MG63 (cell line): ENCODE results near the gene LYRM4. TPM values are rescaled to one million over a fixed set of nuclear protein-coding genes. Genes with fewer than 3 reads are reported as not detected.

ENCODE experiments used
- DNase-seq: peaks from one replicate; pipeline ENCODE4 v3.0.0-alpha.2; 2020
- H3K27me3 ChIP-seq: fragments of 250-450 bp; sonication (Bioruptor Pico); 2 replicates; pipeline ENCODE4 v1.5.1; 2020; ENCODE audit warnings: mild to moderate bottlenecking, moderate library complexity
- H3K36me3 ChIP-seq: fragments of 250-450 bp; sonication (Bioruptor Pico); 2 replicates; pipeline ENCODE4 v1.5.1; 2020; ENCODE audit warnings: mild to moderate bottlenecking, moderate library complexity
- H3K4me3 ChIP-seq: fragments of 250-450 bp; sonication (Bioruptor Pico); 2 replicates; pipeline ENCODE4 v1.5.1; 2020; ENCODE audit warnings: mild to moderate bottlenecking, moderate library complexity
- H3K9me3 ChIP-seq: fragments of 250-450 bp; sonication (Bioruptor Pico); 2 replicates; pipeline ENCODE4 v1.5.1; 2020; ENCODE audit warnings: mild to moderate bottlenecking, moderate library complexity
- total RNA-seq: library from RNA; depleted of rRNA; stranded (reverse); fragments of >200 nt; shearing (Covaris generic); gene quantifications from 2 replicates; pipeline ENCODE4 v1.2.3, GENCODE V29; 2014; ENCODE audit warnings: low replicate concordance

Gene LYRM4
- total RNA-seq, 1 experiment from 2014 or later, result 35.0 TPM

DNA sequence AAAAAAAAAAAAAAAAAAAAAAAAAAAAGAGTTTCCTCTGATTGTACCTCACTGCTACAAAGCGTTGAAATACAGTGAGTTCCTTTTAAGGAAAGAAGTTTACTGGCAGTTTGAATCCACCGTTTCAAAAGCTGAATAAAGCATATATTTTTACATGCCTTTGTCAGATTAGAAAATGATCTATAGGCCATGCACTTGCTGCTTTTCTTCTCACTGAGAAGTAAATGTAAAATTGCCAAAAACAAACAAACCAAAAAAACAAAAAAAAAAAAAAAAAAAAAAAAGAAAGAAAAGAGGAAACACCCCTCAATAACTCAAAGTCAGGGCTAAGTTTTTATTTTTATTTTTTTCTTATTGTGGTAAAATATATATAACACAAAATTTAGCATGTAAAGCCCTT is 81.9 kb downstream of the LYRM4 start:
- DNase-seq, result no peak
- Histone ChIP-seq H3K27me3 (no peaks in the 10 kb centered on the region), H3K4me3 (no peak overlapping the region), H3K9me3 (no peaks in the 10 kb centered on the region), H3K36me3 (no peaks in the 10 kb centered on the region)

- H3K36me3 ChIP-seq, result no peaks in the 10 kb centered on the region
- no peaks in the 10 kb centered on the region for H3K9me3 ChIP-seq
- no peak overlapping the region for H3K4me3 ChIP-seq
- no peaks in the 10 kb centered on the region for H3K27me3 ChIP-seq
- no peak for DNase-seq
These were observed 85.1 kb downstream of the LYRM4 start for GRCh38 chr6:5175635-5176034.

DNA sequence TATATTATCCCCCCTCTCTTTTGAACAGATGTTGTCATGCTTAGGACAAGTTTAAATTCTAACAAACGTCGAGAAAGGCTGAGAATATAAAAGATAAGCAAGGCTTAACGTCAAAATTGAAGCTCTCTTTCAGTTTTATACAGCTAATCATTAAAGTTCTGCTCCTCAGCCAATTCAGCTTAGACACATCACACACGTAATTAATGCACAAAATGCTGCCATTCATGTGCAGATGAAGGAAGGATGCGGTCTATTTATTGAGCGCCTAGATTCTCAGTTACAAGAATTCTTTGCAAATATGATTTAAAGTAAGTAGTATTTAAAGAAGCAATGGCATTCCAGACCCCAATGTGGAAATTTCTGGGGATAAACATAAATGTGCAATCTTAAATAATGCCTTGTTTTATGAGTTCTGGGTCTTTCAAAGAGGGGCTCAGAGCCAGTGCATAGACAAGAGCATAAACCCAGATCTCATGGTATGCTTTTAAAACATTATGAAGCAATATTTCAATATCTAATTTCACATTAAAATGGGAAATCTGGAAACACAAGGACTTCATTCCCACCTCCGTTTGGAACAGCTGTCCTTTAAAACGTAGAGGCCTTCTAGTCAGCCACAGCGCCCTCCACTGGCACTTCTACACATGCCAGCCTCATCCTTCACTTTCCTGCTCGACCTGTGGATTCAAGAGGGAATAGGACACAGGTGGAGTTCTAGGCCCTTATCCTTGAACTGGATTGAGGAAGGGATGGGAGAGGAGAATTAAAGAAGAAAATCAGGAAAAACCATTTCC is 85.8 kb downstream of the LYRM4 start:
- H3K36me3 ChIP-seq, result no peaks in the 10 kb centered on the region
- no peak for DNase-seq
- H3K27me3 ChIP-seq, result no peaks in the 10 kb centered on the region
- no peak overlapping the region for H3K4me3 ChIP-seq
- H3K9me3 ChIP-seq, result no peaks in the 10 kb centered on the region

GRCh38 chr6:5174244-5174643 is 86.5 kb downstream of the LYRM4 start:
- no peaks in the 10 kb centered on the region for H3K36me3 ChIP-seq
- DNase-seq, result no peak
- H3K27me3 ChIP-seq, result no peaks in the 10 kb centered on the region
- H3K4me3 ChIP-seq, result no peak overlapping the region
- H3K9me3 ChIP-seq, result no peaks in the 10 kb centered on the region

DNA sequence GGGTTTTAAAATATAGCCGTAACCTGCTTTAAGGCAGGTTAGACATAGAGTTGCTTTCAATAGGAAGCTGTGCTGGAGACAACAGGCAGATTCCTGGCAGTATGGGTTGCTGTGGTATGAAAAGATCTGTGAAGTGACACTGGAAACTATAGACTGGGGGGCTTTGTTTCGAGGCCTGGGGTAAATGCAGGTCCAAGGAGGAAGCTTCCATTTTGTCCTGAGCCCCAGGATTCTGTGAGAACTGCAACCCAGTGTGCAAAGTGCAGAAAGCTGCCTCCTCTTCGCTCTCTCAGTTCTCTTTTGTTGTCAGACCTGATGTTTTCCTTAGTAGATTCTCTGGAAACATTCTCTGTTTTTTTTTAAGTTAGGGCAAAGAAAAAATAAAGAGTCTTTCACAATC is 86.9 kb downstream of the LYRM4 start:
- Histone ChIP-seq H3K36me3 (no peaks in the 10 kb centered on the region), H3K9me3 (no peaks in the 10 kb centered on the region), H3K27me3 (no peaks in the 10 kb centered on the region), H3K4me3 (no peak overlapping the region)
- no peak for DNase-seq

- no peak for DNase-seq
- Histone ChIP-seq H3K36me3 (no peaks in the 10 kb centered on the region), H3K27me3 (no peaks in the 10 kb centered on the region), H3K4me3 (no peak overlapping the region), H3K9me3 (no peaks in the 10 kb centered on the region)
These were observed 87.8 kb downstream of the LYRM4 start for GRCh38 chr6:5172897-5173474.

DNA sequence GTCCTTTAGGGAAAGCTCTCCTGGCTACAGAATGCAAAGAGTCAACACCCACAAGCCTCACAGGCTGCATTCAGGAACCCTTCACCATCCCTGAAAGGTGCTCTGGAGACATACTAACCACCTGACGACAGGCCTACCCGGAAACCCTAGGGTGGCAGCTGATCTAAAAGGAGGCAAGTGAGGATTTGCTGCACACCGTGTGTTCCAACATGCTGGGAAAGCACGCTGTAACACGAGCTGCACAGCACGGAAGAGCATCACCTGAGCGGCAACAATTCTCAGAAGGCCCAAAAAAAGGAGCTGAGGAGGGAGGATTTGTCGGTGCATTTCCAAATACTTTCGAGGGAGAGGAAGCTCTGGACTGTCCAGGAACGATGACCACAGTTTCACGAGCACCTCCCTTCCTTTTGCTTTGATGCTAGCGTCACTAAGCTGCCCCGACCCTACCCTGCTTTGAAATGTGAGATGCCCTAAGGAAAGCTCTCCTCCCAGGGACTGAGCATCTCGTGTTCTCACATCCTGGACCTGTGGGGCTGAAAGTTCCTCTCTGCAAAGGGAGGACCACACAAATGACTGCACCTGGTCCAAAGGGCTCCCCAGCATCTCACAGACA is 88.6 kb downstream of the LYRM4 start:
- Histone ChIP-seq H3K9me3 (no peaks in the 10 kb centered on the region), H3K36me3 (no peaks in the 10 kb centered on the region), H3K4me3 (no peak overlapping the region), H3K27me3 (no peaks in the 10 kb centered on the region)
- DNase-seq, result no peak

GRCh38 chr6:5167501-5167900 is 93.2 kb downstream of the LYRM4 start:
- H3K4me3 ChIP-seq, result no peak overlapping the region
- H3K9me3 ChIP-seq, result no peaks in the 10 kb centered on the region

DNA sequence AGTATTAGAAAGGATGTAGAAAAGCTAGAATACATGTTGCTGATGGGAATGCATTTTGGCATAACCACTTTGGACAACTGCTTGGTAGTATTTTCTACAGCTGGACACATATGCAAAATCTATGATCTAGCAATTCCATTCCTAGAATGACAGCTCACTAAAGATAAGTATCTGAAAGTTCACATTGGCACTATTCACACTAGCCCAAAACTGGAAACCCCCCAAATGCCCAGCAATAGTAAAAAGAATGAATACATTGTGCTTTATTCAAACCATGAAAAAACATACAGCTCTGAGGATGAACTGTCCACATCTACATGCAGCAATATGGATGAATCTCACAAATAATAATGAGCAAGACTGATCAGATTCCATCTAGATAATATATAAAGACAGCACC is 96.7 kb downstream of the LYRM4 start:
- Histone ChIP-seq H3K4me3 (no peak overlapping the region), H3K9me3 (no peaks in the 10 kb centered on the region), H3K36me3 (no peaks in the 10 kb centered on the region), H3K27me3 (no peaks in the 10 kb centered on the region)
- DNase-seq, result no peak

More at GRCh38 chr6:5167501-5167900, 93.2 kb downstream of the LYRM4 start:
- DNase-seq, result no peak
- no peaks in the 10 kb centered on the region for H3K27me3 ChIP-seq
- H3K36me3 ChIP-seq, result no peaks in the 10 kb centered on the region

DNA sequence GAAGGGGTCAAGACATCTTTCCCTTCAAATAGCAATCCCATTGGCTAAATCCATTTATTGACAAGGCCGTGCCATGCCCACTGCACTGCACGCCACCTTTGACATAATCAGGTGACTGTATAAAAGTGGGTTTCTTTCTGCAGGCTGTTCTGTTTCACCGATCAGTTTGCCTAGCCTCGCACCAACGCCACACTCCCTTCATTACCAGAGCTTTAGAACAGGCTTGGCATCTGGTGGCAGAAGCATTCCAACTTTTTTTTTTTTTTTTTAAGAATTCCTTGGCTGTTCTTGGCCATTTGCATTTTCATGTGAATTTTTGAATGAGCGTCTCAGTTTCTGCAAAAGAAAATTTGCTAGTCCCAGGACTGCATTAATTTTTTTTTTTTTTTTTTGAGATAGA is 97.5 kb downstream of the LYRM4 start:
- no peak for DNase-seq
- Histone ChIP-seq H3K9me3 (no peaks in the 10 kb centered on the region), H3K36me3 (no peaks in the 10 kb centered on the region), H3K4me3 (no peak overlapping the region), H3K27me3 (no peaks in the 10 kb centered on the region)

DNA sequence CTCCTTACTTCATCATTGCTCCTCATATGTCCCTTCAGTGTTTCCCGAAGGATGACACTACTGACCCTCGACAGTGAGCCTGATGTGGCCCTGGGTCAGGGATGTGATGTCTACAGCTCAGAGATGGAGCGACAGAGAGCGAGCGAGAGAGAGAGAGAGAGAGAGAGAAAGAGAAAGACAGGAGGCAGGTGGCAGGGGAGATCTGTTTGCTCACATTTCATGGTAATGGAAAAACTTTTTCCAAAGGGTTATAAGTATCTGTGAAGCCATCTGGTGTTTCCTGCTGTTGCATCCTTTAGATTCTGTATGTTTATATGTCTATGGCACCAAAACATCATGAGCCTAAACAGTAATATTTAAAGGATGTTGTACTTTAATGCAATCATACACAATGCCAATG is 98.4 kb downstream of the LYRM4 start:
- H3K9me3 ChIP-seq, result no peaks in the 10 kb centered on the region
- DNase-seq, result no peak
- no peak overlapping the region for H3K4me3 ChIP-seq
- H3K27me3 ChIP-seq, result no peaks in the 10 kb centered on the region
- H3K36me3 ChIP-seq, result no peaks in the 10 kb centered on the region

DNA sequence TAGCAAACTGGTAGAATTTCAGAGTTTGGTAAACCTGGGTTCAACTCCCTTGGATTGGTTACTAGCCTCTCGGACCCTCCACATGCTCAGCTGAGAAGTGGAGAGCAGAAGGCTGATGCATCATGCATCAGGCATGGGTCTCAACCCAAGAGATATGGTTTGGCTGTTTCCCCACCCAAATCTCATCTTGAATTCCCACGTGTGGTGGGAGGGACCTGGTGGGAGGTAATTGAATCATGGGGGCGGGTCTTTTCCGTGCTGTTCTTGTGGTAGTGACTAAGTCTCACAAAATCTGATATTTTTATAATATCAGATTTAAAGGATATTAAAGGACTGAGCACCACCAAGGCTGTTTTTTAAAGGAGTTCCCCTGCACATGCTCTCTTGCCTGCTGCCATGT is 100.5 kb downstream of the LYRM4 start:
- H3K4me3 ChIP-seq, result no peak overlapping the region
- H3K9me3 ChIP-seq, result no peaks in the 10 kb centered on the region
- H3K36me3 ChIP-seq, result no peaks in the 10 kb centered on the region
- no peak for DNase-seq
- no peaks in the 10 kb centered on the region for H3K27me3 ChIP-seq

DNA sequence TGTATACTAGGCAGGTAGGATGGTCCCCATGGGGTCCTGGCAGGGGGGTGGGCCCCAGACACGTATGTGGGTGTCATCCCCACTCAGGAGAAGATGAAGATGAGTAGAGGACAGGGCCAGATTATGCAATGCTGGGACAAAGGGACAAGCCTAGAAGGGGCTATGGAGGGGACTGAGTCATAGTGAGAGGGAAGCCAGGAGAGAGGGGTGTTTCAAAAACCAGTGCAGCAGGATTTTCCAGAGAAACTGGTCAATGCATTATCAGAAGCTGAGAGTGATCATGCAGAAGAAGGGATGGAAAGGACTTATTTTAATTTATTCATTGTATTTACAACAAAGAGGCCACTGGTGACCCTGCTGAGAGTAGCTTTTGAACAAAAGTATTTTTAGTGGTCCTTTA is 101.6 kb downstream of the LYRM4 start:
- no peak for DNase-seq
- Histone ChIP-seq H3K27me3 (no peaks in the 10 kb centered on the region), H3K4me3 (no peak overlapping the region), H3K36me3 (no peaks in the 10 kb centered on the region), H3K9me3 (no peaks in the 10 kb centered on the region)

DNA sequence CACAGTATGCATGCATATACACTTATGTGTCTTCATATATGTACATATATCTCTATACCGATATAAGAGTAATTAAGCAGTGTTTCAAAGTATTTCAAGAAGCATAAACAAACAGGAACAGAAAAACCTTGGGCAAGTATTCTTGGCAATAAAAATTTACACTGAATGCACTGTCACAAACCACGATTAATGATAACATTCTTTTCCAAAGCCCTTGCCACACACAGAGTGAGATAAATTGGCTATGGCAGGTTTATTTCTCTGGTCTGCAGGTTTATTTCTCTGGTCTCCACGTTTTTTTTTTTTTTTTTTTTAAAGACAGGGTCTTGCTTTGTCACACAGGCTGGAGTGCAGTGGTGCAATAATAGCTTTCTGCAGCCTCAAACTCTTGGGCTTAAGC is 102.6 kb downstream of the LYRM4 start:
- Histone ChIP-seq H3K36me3 (no peaks in the 10 kb centered on the region), H3K9me3 (no peaks in the 10 kb centered on the region), H3K4me3 (no peak overlapping the region), H3K27me3 (no peaks in the 10 kb centered on the region)
- DNase-seq, result no peak

DNA sequence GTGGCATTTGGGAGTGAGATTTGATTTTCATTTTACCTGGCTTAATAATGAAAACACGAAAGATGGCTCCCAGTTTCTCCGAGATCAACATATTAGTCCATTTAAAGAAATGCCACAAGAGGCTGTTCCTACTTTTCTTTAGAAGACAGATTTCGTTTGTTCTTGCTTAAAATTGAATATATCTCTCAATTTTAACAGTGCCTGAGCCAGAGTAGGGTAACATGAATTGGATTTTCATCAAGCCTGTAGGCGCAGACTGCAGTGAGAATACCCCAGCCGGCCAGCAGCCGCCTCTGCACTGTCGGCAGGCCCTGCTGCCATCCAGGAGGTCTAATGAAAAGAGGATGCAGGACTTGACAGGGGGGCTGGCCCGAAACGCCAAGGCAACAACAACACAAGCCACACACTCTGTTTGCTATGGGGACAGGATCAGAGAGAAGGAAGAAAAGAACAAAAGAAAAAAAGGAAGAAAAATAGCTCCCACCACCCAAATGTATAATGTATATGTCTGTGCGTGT is 103.1 kb downstream of the LYRM4 start:
- Histone ChIP-seq H3K36me3 (no peaks in the 10 kb centered on the region), H3K9me3 (no peaks in the 10 kb centered on the region), H3K4me3 (no peak overlapping the region), H3K27me3 (no peaks in the 10 kb centered on the region)
- no peak for DNase-seq

DNA sequence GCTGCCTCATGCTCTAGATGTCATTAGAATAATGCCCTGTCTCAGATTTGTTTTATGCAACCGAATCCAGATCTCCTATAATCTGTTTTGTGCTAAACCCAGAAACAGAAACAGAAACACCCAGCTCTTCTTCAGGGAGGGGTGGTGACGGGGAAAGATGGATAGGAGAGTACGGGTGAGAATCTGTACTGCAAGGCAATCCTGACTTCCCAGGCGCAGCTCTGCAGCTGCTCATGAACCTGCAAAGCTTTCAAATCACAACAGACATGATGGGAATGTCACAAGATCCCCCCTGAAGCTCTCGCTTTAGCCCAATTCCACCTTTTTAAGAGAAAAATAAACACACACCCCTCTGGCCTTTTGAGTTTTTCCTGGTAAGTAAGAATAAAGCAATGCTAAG is 104.1 kb downstream of the LYRM4 start:
- H3K27me3 ChIP-seq, result no peaks in the 10 kb centered on the region
- H3K9me3 ChIP-seq, result no peaks in the 10 kb centered on the region
- no peaks in the 10 kb centered on the region for H3K36me3 ChIP-seq
- no peak for DNase-seq
- no peak overlapping the region for H3K4me3 ChIP-seq

DNA sequence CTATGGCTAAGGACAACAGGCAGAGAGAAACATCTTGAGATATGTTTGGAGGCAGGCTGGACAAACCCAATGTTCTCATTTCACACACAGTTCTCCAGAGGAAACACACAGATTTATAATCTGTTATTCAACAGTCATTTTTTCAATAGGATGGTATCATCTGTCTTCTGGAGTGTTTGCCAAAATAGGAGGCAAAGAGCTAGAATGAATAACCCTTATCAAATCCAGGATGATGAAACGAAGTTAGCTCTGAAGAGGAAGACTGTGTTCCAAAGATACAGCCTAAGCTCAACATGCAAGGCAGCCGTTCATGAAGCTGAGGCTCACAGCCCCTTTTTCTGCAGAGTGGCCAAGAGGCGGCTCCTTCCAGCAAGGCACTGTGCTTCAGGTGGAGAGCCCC is 104.8 kb downstream of the LYRM4 start:
- no peak for DNase-seq
- no peak overlapping the region for H3K4me3 ChIP-seq
- H3K36me3 ChIP-seq, result no peaks in the 10 kb centered on the region
- H3K27me3 ChIP-seq, result no peaks in the 10 kb centered on the region
- H3K9me3 ChIP-seq, result no peaks in the 10 kb centered on the region

DNA sequence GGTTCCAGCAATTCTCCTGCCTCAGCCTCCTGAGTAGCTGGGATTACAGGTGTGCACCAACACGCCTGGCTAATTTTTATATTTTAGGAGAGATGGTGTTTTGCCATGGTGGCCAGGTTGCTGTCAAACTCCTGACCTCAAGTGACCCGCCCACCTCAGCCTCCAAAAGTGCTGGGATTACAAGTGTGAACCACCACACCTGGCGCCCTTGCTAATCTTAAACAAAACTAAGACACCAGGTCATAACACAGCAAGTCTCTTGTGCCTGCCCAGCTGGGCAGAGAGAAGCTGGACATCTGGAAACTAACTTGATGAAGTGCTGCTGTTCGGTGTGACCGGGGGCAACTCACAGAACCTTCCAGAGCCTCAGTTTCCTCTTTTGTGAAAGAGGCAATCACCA is 107.6 kb downstream of the LYRM4 start:
- no peak for DNase-seq
- Histone ChIP-seq H3K4me3 (no peak overlapping the region), H3K9me3 (no peaks in the 10 kb centered on the region), H3K27me3 (no peaks in the 10 kb centered on the region), H3K36me3 (no peaks in the 10 kb centered on the region)
